Calu3 (cell line): ENCODE measurements around the gene DIAPH2. TPM values are rescaled to one million over a fixed set of nuclear protein-coding genes. Genes with fewer than 3 reads are reported as not detected.

Experiments used
- BruUV-seq: library from RNA; stranded (reverse); fragments of 400-500 nt; replicated peaks from 2 replicates; lab custom pipeline; 2021; lab: Mats Ljungman, UMichigan
- CTCF ChIA-PET: fragments of 300-600 bp; sonication (Branson Sonifier 250); formaldehyde crosslinking; loops from one replicate; lab custom pipeline; 2022; ENCODE audit warnings: antibody characterized with exemption; lab: Charles Lee
- DNase-seq: peaks from one replicate; pipeline ENCODE4 v3.0.0; 2022
- H3K27ac Mint-ChIP-seq: one replicate; pipeline ENCODE4 v1.8.0; 2022; ENCODE audit warnings: mixed read lengths; ENCODE audit not compliant: unreplicated experiment
- H3K27me3 Mint-ChIP-seq: one replicate; pipeline ENCODE4 v1.8.0; 2022; ENCODE audit warnings: mixed read lengths; ENCODE audit not compliant: unreplicated experiment
- H3K36me3 Mint-ChIP-seq: one replicate; pipeline ENCODE4 v1.8.0; 2022; ENCODE audit warnings: mild to moderate bottlenecking, moderate library complexity, mixed read lengths; ENCODE audit not compliant: insufficient read depth, unreplicated experiment
- H3K4me1 Mint-ChIP-seq: one replicate; pipeline ENCODE4 v1.8.0; 2022; ENCODE audit warnings: mild to moderate bottlenecking, low read depth, mixed read lengths; ENCODE audit not compliant: unreplicated experiment
- H3K4me3 Mint-ChIP-seq: one replicate; pipeline ENCODE4 v1.8.0; 2022; ENCODE audit warnings: mild to moderate bottlenecking, low read depth, moderate library complexity, mixed read lengths; ENCODE audit not compliant: unreplicated experiment
- H3K9me3 Mint-ChIP-seq: one replicate; pipeline ENCODE4 v1.8.0; 2022; ENCODE audit warnings: low read depth, mixed read lengths; ENCODE audit not compliant: unreplicated experiment
- CTCF ChIP-seq: fragments of 200-600 bp; IDR thresholded peaks from one replicate; pipeline ENCODE4 v1.8.0; 2022; ENCODE audit warnings: antibody characterized with exemption; ENCODE audit not compliant: unreplicated experiment
- intact Hi-C: fragments of 100-400 bp; cut with micrococcal nuclease; formaldehyde crosslinking; loops from one replicate; pipeline ENCODE4 v1.10.0; 2022; ENCODE audit not compliant: unreplicated experiment
- total RNA-seq: library from RNA; stranded (reverse); gene quantifications from 2 replicates; pipeline ENCODE4 v1.2.3, GENCODE V29; 2022

DIAPH2 gene
- total RNA-seq, 1 experiment from 2014 or later: 24.2 TPM

- TF ChIP-seq CTCF: no peak
- CTCF ChIA-PET: no interaction called here
- Mint-ChIP-seq H3K27me3 (no peaks in the 10 kb centered on the region), H3K4me3 (no peak overlapping the region), H3K4me1 (no peaks in the 10 kb centered on the region), H3K36me3 (no peaks in the 10 kb centered on the region), H3K27ac (no peak overlapping the region), H3K9me3 (no peaks in the 10 kb centered on the region)
- no TSS peak for BruUV-seq
- DNase-seq: no peak
- intact Hi-C loops: no loop called here
Measured at GRCh38 chrX:96971812-96972211, 287.2 kb downstream of the DIAPH2 start.

- no peak for DNase-seq
- BruUV-seq: no TSS peak
- H3K36me3 Mint-ChIP-seq: no peaks in the 10 kb centered on the region
- H3K27me3 Mint-ChIP-seq: no peaks in the 10 kb centered on the region
- CTCF ChIA-PET: no interaction called here
- intact Hi-C loops: no loop called here
- H3K27ac Mint-ChIP-seq: no peak overlapping the region
- no peaks in the 10 kb centered on the region for H3K4me1 Mint-ChIP-seq
- H3K9me3 Mint-ChIP-seq: no peaks in the 10 kb centered on the region
- no peak overlapping the region for H3K4me3 Mint-ChIP-seq
- TF ChIP-seq CTCF: no peak
Measured at GRCh38 chrX:96978906-96979305, 294.3 kb downstream of the DIAPH2 start.

- no TSS peak for BruUV-seq
- Mint-ChIP-seq H3K4me3 (no peak overlapping the region), H3K27ac (no peak overlapping the region), H3K9me3 (no peaks in the 10 kb centered on the region), H3K36me3 (no peaks in the 10 kb centered on the region), H3K4me1 (no peaks in the 10 kb centered on the region), H3K27me3 (no peaks in the 10 kb centered on the region)
- no peak for DNase-seq
- CTCF ChIA-PET: no interaction called here
- intact Hi-C loops: no loop called here
- TF ChIP-seq CTCF: no peak
Measured at GRCh38 chrX:96979766-96980165, 295.1 kb downstream of the DIAPH2 start.

- CTCF ChIA-PET: no interaction called here
- no peaks in the 10 kb centered on the region for H3K36me3 Mint-ChIP-seq
- no peak for DNase-seq
- no peak for TF ChIP-seq CTCF
- no peaks in the 10 kb centered on the region for H3K4me1 Mint-ChIP-seq
- no peaks in the 10 kb centered on the region for H3K27me3 Mint-ChIP-seq
- BruUV-seq: no TSS peak
- H3K4me3 Mint-ChIP-seq: no peak overlapping the region
- H3K9me3 Mint-ChIP-seq: no peaks in the 10 kb centered on the region
- intact Hi-C loops: no loop called here
- no peak overlapping the region for H3K27ac Mint-ChIP-seq
Measured at GRCh38 chrX:96982161-96982560, 297.5 kb downstream of the DIAPH2 start.

GRCh38 chrX:96984538-96984937, 299.9 kb downstream of the DIAPH2 start:
- intact Hi-C loops: no loop called here
- no peaks in the 10 kb centered on the region for H3K27me3 Mint-ChIP-seq
- BruUV-seq: no TSS peak
- no peak for TF ChIP-seq CTCF
- H3K4me3 Mint-ChIP-seq: no peak overlapping the region
- H3K27ac Mint-ChIP-seq: no peak overlapping the region
- H3K36me3 Mint-ChIP-seq: no peaks in the 10 kb centered on the region
- CTCF ChIA-PET: no interaction called here
- DNase-seq: no peak
- no peaks in the 10 kb centered on the region for H3K9me3 Mint-ChIP-seq
- H3K4me1 Mint-ChIP-seq: no peaks in the 10 kb centered on the region
